Muscle of arm (tissue), 12 donors: ENCODE measurements around the gene HIVEP3. TPM values are rescaled to one million over a fixed set of nuclear protein-coding genes. Genes with fewer than 3 reads are reported as not detected.

Experiments
- DNase-seq: peaks from one replicate; pipeline ENCODE4 v3.0.0-alpha.2; 2013
- polyA plus RNA-seq, 12 donors: library from polyadenylated mRNA; unstranded; fragments of 120-200 nt; gene quantifications; one replicate each; pipeline ENCODE4 v1.2.1, GENCODE V29; 2013; ENCODE audit not compliant: insufficient read length in 12 of 12

The HIVEP3 gene
- polyA plus RNA-seq, 12 donors, result 1.9 to 3.7 (median 2.3) TPM; not detected in 1

DNA sequence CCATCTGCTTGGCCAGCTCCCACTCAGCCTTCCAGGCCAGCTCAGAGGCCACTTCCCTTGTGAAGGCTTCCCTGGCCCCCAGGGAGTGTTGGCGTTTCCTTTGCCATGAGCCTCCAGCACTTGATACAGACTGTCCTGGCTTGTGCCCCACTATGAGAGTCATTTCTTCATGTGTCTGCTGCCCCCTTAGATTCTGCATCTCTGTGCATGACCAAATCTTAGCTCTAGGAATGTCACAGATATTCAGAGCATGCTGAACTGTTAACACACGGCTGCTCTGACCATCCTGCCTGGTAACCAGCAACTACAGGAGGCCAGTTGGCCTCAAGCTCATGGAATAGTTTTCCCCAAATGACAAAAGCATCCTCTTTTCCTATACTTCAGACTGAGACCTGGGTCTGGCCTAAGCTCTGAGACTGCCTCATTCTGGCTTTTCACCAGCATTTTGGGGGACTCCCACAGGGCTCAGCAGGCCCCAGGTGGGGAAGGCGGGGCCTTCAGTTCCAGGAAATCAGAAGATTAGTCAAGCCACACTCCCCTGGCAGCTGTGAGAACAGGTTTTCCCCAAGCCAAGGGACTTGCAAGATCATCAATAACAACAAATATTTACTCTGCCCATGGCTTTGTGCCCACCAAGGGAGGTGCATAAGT lies 251.6 kb downstream of the HIVEP3 start:
- DNase-seq, result no peak

DNA sequence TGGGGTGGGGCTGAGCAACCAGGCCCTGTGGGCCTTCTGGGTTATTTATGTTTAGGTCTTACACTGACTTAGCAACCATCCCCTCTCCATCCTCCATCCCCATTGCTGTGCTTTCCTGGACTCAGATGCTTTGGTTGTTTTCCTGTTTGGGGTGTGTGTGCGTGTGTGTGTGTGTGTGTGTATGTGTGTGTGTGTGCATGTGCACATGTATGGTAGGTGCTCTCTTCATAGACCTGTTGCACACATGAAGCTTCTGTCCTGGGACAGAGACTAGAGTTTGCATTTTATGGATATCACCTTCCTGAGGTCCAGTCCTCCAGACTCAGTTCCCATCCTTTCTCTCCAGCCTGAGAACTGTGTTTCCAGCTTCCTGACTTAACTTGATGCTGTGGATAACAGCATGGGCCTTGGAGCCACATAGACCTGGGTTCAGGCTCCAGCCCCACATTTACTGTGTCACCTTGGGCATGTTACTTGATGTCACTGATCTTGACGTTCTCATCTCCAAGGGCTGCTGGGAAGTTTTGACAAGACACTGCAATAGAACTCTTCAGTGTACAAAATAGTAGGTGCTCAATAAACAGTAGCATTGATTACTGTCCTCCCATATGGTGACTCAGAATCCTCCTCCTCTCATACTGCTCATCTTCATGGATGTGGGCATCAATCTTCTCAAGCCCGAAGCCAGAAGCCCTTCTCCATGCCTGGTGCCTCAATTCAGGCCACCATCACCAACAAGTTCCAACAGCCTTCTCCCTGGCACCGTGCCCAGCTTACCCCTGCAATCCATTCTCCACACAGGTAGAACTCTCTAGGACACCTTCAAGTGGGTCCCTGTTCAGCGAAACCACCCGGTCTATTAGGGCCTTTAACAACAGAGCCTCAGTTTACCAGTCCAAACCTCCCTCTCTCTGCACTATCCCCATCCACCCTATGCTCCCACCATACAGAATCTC lies 252.5 kb downstream of the HIVEP3 start:
- DNase-seq, result no peak

DNA sequence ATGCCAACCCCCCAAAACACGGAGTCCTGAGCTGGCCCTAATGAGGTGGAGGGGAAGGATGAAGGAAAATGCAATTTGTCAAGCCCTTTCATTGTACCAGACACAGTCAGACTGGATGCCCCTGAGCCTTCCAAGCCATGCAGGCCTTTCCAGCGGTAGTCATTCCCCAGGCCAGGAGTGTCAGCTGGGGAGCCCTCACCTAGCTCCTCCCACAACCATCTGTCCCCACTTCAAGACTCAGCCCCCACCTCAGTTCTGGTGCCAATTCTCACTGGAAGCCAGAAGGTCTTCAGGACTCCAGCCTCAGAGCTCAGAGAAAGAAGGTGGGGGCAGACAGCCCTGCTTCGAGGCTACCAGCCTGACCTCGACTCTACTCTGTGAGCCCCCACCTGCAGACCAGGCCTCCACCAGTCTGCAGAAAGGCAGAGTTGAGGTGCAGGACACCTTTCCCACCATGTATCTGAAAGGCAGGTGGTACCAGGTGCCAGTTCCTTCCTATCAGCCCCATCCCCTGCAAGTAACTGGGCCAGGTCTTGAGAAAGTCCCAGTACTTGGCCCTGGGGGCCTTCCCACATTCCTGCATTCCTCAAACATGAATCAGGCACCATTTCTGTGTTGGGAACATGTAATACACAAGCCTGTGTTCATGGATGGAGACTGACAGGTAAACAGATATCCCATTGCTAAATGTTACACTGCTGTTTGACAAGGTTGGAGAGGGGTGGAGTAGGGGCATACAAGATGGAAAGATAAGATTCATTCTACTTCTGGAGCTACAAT lies 253.7 kb downstream of the HIVEP3 start:
- no peak for DNase-seq

DNA sequence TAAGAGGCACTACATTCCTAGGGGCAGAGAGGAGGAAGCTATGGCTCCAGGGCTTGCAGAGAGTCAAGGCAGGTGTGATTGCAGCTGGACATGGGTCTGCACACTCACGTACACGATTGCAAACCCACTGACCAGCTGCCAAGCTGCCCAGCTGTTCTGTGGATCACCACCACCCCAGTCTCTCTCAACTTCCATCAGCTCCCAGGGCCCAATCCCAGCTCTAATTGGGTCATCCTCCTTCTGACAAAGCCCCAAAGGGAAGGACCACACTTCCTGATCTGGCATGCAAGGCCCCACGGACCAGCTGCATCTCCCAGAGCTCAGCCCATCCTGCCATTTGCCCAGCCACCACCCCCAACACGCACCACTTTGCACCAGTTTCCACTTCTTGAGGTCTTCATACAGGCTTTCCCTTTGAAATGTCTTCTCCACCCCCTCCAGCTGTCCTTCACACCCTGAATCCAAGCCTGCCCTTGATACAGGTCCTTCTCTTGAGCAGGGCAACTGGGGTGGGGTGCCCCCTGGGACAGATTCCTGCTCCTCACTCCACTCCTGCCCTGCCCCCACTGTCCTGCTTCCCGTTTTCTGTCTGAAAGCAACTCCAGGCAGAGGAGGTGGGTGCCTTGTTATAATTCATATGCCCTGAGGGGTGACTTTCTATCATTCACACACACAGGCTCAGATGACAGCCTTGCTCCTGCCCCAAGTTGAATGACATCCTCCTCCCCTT lies 254.9 kb downstream of the HIVEP3 start:
- no peak for DNase-seq

DNA sequence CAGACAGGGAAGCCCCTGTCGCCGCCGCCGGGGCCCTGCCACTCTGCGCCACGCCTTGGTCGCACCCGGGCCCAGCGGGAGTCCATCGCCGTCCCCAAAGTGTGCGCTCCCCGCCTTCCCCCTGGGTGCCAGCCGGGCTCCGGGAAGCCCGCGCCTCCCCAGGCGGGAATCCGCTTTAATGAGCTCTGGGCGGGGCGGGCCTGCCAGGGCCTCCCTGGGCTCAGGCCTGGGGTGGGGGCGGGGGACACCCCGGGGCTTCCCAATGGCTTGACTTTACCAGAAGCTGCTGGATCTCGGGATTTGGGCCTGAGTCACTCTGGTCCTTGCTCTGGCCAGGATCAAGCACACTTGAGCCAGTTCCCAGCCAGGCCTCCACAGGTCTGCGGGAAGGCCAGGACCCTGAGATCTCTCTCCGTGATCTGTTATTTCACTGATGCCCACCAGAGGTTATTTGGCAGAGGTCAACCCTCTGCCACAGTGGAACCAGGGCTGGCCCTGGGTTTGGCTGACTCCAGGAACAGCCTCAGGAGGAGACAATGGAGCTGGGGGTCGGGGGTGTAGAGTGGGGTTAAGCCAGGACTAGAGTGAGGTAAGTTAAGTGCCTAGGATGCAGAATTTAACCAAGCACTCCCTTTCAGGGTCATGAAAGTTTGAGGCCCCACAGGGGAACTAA lies 255.8 kb downstream of the HIVEP3 start:
- no peak for DNase-seq

DNA sequence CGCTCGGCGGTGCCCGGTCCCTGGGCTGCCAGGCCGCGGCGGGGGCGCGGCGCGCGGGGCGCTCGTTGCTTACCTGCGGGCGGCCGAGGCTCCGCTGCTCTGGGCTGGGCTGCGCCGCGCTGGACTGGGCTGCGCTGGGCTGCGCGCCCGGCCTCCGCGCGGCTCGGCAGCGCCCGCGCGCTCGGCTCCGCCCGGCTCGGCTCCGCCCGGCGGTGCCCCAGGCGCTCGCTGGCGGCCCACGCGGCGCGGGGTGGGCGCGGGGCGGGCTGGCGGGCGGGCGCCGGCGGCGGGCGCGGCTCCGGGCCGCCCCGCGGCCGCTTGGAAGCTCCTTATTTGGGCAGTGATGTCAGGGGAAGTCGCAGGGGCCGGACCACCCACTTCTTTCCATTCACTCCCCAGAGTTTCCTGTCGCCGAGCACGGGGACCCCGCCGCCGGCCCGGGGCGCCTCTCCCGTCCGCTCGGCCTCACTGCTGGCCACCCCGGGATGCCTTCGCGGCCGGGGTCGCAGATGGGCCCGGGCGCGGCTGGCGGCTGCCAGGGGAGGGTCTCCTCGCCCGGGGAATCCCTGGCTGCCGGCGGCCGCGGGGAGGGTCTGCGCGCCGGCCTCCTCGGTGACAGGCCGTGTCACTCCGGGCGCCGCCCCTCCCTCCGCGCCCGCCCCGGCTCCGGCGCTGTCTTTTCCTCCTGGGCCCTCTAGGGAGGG lies 256.5 kb downstream of the HIVEP3 start:
- no peak for DNase-seq

DNA sequence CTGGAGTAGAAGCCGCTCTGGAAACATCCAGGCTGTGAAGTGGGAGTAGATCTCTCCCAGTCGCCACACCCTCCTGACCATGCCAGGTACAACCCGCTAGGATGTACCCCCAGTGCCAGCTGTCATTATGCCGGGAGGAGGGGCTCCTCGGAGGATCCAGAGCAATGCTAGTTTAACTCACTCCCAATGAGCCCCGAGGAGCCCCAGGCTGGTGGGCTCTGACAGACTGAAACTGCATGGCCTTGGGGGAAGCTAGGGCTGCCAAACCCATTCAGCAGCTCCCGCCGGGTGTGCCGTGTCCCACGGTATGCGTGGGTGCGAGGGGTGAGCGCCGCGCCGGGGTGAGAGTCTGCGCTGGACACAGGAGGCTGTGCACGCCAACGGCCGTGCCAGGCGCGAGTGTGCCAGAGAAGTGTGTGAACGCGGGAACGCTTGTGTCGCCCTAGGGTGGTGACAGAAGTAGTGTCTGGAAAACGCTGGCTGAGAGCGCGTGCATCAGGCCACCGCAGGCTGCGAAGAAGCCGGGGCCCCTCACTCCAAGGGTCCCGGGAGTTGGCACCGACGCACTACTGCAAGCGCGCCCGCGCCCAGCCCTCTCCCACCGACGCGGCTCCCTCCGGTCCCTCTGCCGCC lies 257.2 kb downstream of the HIVEP3 start:
- no peak for DNase-seq

DNA sequence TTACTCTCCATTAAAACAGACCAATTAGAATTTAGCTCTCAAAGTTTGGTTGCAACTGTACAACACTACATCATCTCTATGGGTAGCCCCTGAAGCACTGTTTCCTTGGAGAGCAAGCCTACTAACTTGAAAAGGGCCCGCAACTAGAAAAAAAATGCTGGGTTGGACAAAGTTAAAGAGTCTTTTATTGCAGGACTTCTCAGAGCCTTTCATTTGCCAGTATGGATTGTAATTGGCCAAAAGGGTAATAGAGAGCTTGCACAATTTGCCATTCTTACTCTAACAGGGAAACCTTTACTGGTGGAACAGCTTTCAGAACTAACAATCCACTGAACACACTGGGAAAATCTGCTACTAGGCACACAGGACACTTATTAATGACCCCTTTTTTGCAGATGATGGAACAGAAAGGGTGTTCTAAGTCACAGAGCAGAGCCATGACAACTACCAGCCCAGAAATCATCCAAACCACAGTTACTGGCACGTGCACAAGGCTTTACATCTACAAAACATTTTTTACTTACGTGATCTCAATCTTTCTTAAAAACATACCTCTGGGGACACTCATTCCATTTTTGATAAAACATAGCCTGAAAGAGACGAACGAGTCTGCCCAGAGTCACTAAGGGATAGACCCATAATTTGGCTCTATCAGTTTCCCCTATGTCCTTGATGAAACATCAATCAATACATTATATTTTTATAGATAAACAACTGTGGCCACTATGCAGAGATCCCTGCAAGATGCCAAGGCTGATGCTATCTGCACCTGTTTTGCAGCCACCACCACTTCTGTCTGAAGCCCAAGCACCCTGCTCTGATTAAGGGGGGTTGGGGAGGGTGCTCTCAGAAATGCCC lies 257.9 kb downstream of the HIVEP3 start:
- no peak for DNase-seq

DNA sequence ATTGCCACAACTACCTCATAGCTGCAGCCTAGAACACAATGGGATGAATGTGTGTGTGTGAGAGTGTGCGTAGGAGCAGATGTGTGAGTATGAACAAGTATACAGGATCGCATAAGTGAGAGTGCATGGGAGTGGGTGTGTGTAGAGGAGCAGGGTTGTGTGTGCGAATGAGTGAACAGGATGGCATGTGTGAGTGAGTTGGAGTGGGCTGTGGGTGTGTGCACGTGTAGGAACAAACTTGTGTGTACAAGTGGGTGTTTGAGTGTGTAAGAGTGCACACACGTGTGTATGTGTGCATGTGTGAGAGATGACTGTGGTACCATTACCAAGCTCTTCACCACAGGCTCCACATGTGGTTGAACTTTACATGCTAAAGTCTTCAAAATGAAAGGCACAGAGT lies 258.8 kb downstream of the HIVEP3 start:
- DNase-seq, result no peak

DNA sequence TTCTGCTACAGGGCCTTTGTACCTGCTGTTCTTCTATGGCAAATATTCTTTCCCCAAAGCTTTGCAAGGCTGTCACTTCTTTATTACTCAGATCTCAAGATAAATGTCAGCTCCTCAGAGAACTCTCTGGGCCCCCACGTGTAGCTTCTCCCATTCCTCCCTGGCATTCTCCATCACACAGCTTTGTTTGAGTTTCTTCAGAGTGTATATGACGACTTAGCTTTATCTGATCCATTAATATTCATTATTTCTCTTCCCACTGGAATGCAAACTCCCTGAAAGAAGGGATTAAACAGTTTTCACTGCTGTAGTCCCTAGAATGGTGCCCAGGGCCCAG lies 259.6 kb downstream of the HIVEP3 start:
- no peak for DNase-seq

DNA sequence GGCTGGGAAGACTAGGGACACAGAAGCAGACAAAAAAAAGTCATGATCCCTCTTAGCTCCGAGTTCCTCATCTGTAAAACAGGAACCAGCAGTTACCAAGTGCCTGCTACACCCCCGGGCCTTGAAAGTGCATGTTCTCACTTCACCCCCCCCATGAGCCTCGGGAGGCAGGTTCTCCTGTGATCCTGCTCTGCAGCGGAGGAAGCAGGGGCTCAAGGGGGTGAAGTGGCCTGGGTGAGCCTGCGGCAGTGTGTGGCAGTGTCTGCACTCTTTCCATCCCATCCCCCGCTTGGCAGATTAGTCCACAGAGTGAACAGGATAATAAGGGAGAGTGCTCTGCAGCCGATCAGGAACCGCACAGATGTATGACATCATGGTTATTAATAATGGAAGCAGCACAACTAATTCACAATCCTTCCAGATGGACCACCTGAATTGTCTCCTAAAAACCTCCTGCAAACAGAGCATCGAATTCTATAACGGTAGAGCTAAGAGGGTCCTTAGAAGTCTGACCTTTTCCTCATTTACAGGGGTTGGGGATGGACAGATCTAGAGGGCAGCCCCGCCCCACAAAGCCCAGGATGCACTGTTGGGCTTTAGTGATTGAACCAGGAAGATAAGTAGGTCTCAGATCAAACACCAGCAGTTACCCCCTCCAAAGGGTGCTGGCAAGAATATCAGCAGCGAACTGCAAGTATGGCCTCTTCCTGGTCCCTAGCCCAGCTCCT lies 260.1 kb downstream of the HIVEP3 start:
- no peak for DNase-seq

DNA sequence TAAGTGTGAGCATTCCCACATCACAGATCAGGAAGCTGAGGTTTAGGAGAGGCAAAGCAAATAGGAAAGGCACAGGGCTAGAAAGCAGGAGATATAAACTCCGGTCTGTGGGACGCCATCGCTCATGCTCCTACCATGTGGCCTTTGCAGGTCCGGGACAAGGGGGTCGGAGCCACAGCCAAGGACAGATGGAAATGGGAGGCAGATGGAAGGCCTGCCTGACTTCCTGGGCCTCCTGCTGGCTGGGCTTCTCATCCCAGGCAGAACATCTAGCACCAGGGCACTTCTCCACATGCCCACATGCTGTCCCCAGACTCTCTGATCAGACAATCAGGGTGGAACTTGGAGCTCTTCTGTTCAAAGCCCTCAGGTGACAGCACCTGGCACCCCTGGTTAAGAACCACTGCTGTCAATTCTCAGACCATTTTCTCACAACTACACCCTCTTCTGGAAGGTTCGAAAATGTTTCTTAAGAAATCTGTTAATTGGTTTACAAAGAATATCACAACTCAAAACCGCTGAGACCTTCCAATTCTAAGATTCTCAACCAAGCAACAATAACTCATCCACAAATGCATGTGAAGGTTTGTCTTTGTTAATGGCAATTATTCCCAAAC lies 260.9 kb downstream of the HIVEP3 start:
- DNase-seq, result no peak

DNA sequence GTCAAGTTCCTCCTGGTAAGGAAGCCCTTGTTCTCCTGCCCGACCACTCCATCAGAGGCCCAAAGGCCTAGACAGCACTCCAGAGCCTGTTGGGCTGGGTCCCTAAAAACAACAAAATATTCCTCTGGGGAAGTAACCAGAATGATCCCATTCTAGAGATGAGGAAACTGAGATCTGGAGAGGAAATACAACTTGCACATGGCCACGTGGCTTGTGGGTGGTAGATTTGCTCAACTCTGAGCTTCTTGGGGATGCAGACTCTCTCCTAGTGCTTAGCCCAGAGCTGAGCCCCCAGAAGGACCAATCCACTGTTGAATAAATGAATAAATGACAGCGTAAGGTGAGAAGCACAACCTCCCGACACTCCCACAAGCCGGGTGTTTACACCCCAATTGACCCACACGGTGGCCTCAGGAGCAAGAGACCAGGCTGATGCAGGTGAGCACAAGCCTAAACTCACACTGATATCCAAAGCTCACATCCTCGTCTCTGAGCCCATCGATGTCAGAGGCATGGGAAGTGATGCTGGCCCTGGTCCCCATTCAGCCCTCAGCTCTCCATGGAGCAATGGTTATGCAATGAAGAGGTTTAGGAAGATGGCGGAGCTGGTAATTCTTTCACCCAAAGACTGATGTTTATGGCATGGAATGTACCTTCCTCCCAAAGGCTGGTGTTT lies 261.8 kb downstream of the HIVEP3 start:
- no peak for DNase-seq

DNA sequence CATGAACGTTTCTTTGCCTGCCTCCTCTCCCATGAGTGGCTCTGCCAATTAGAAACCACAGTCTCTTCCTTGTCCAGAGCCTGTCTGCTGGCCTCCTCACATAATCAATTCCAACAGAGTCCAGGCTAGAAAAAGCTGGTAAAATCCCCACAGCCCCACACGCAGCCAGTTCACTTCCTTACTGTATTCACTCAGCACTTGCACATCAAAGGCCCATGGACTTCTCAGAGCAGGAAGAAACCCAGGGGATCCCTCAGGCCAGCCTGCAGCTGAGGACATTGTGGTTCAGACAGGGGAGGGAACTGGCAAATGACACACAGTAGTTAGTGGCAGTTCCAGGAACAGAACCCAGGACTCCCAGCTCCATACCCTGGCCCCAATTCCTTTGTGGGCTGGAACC lies 262.7 kb downstream of the HIVEP3 start:
- DNase-seq, result no peak

DNA sequence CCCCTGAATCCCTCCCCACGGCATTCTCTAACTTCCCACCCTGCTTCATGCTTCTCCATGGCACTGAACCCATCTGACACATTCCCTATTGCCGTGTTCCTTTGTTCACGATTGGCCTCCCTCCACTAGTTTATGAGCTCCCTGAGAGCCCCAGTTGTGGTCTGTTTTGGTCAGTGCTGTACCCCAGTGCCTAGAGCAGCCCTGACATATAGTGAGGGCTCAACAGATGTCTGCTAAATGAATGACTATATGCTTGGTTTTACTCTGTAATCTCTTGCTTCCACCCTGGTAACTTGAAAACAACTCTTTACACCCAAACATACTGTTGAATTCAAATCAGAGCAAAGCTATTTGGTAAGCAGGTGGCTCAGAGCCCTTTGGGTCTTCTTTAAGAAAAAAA lies 263.1 kb downstream of the HIVEP3 start:
- no peak for DNase-seq

DNA sequence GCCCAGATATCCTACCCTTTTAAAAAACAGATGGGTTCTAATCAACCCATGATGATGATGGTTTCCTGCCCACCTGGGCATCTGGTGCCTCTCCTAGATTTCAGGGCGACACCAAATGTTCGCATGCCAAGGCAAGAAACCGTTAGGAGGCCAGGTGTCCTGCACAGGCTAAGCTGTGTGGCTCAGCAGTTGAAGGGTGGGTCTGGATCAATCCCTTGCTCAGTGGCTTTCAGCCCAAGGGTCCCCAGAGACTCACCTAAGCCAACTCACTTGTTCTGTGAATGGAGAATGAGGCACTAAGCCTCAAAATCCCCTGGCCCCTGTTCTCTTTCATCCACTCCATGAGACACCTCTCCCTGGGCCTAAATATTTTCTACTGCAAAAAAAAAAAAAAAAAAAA lies 265.1 kb downstream of the HIVEP3 start:
- no peak for DNase-seq
